Embryonic facial prominence (tissue), 1 donor: ENCODE measurements around the gene UBE2G2.

Experiments
- DNase-seq: peaks from one replicate; pipeline ENCODE4 v3.0.0-alpha.2; 2016; ENCODE audit errors: extremely low spot score

Gene UBE2G2

GRCh38 chr21:44749759-44750674 is 51.6 kb downstream of the UBE2G2 start:
- DNase-seq, result no peak

GRCh38 chr21:44749116-44749758 is 52.4 kb downstream of the UBE2G2 start:
- DNase-seq, result no peak

- DNase-seq, result no peak
These were observed 53.0 kb downstream of the UBE2G2 start for GRCh38 chr21:44748621-44749020.

GRCh38 chr21:44742418-44743153 is 59.0 kb downstream of the UBE2G2 start:
- DNase-seq, result no peak

- DNase-seq, result no peak
These were observed 59.7 kb downstream of the UBE2G2 start for GRCh38 chr21:44741921-44742320.

GRCh38 chr21:44740742-44741141 is 60.9 kb downstream of the UBE2G2 start:
- no peak for DNase-seq

- no peak for DNase-seq
These were observed 62.3 kb downstream of the UBE2G2 start for GRCh38 chr21:44739316-44739715.

- DNase-seq, result no peak
These were observed 63.0 kb downstream of the UBE2G2 start for GRCh38 chr21:44738621-44739020.

- DNase-seq, result no peak
These were observed 63.8 kb downstream of the UBE2G2 start for GRCh38 chr21:44737706-44738354.

- no peak for DNase-seq
These were observed 65.2 kb downstream of the UBE2G2 start for GRCh38 chr21:44736291-44737004.

GRCh38 chr21:44735821-44736220 is 65.8 kb downstream of the UBE2G2 start:
- no peak for DNase-seq

- no peak for DNase-seq
These were observed 66.8 kb downstream of the UBE2G2 start for GRCh38 chr21:44734841-44735240.

GRCh38 chr21:44734026-44734745 is 67.4 kb downstream of the UBE2G2 start:
- DNase-seq, result no peak

GRCh38 chr21:44732956-44733355 is 68.7 kb downstream of the UBE2G2 start:
- DNase-seq, result no peak

GRCh38 chr21:44732263-44732662 is 69.4 kb downstream of the UBE2G2 start:
- no peak for DNase-seq

- DNase-seq, result no peak
These were observed 70.6 kb downstream of the UBE2G2 start for GRCh38 chr21:44730951-44731579.

GRCh38 chr21:44730028-44730395 is 71.6 kb downstream of the UBE2G2 start:
- DNase-seq, result no peak

GRCh38 chr21:44729336-44730027 is 72.1 kb downstream of the UBE2G2 start:
- no peak for DNase-seq

GRCh38 chr21:44728716-44729115 is 72.9 kb downstream of the UBE2G2 start:
- DNase-seq, result no peak

- DNase-seq, result no peak
These were observed 73.9 kb downstream of the UBE2G2 start for GRCh38 chr21:44727757-44728156.
